ENCODE measurements around the gene RGS9. TPM values are rescaled to one million over a fixed set of nuclear protein-coding genes. Genes with fewer than 3 reads are reported as not detected.

RGS9 gene
- total RNA-seq, 1 experiment from 2014 or later, result 1.8 TPM

DNA sequence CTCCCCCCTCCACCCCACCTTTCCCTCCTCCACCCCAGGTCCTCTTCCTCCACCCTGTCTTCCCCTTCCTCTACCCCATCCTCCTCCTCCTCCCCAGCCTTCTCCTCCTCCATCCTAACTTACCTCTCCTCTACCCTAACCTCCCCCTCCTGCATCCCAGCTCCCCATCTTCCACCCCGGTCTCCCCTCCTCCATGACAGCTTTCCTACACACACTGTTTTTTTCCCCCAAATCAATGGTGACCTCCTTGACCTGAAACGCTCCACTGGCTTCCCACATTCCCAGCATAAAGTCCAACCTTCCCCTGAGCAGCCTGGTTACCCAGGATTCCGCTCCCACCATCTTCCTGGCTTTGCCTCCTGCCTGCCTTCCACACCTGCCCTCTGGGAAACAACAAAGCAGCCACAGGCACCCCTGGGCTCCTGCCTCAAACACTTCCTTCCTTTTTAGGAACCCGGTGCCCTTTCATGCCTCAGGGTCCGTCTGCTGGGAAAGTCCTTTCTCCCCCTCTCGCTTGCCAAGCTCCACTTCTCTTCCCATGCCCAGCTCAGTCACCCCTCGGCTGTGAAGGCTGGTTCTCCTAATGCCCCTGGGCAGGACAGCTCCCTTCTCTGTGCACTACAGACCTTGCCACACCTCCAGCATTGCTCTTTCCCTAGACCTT lies 2.1 kb downstream of the RGS9 start:
- no peaks in the 10 kb centered on the region for H3K9me3 ChIP-seq (ENCODE audit: low read depth, low read length, poor library complexity, severe bottlenecking)
- H3K27me3 ChIP-seq (replicated peaks; ENCODE audit: insufficient read depth, low read depth, low read length, poor library complexity), result peaks cover 26% of the 10 kb centered on the region
- POLR2A ChIA-PET (ENCODE audit: low non-redundant PET), result interaction anchor here (0.7 kb wide), 1 partner anchor 115 kb away, joined by 6 read pairs; no protein-coding TSS in a partner anchor
- no peak overlapping the region for H3K27ac ChIP-seq (ENCODE audit: low read depth, low read length, poor library complexity, severe bottlenecking)
- H3K36me3 ChIP-seq (ENCODE audit: insufficient read depth, low read length, poor library complexity, severe bottlenecking), result no peaks in the 10 kb centered on the region
- intact Hi-C loops (cut with micrococcal nuclease; ENCODE audit: unreplicated experiment), result loop anchor here (5.0 kb wide), 1 partner anchor 58 kb away; no protein-coding TSS in a partner anchor
- CTCF ChIA-PET, result no interaction called here
- no peak overlapping the region for H3K4me3 ChIP-seq (ENCODE audit: low read depth, low read length, poor library complexity, severe bottlenecking)
- DNase-seq (ENCODE audit: low spot score), result no peak
- no peak for TF ChIP-seq CTCF (conservative IDR thresholded peaks at IDR 0.05; ENCODE audit: low read depth, low read length)
- TF ChIP-seq EZH2 (IDR thresholded peaks at IDR 0.05; ENCODE audit: borderline replicate concordance, low read depth, low read length, poor library complexity, severe bottlenecking), result no peak
- H3K4me1 ChIP-seq (ENCODE audit: insufficient read depth, low read length, poor library complexity, severe bottlenecking), result no peaks in the 10 kb centered on the region
- BruUV-seq (replicated peaks), result no TSS peak

DNA sequence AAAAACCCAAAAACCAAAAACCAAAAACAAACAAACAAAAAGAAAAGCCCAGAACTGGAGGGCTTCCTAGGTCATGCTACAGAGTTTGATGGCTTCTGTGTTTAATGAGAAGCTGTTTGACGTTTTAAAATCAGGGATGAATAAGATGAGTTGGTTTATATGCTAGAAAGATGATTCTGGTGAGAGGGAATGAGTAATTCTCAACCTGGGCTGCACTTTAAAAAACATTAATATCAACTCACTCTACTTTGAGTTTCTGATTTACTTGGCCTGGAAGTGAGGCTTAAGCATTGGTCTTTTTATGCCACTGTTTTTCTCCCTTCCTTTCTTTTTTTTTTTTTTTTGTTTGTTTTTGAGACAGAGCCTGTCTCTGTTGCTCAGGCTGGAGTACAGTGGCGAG lies 5.1 kb downstream of the RGS9 start:
- H3K27me3 ChIP-seq (replicated peaks; ENCODE audit: insufficient read depth, low read depth, low read length, poor library complexity), result peaks cover 26% of the 10 kb centered on the region
- no peaks in the 10 kb centered on the region for H3K9me3 ChIP-seq (ENCODE audit: low read depth, low read length, poor library complexity, severe bottlenecking)
- no peak for DNase-seq (ENCODE audit: low spot score)
- ChIA-PET POLR2A (ENCODE audit: low non-redundant PET) (no interaction called here), CTCF (no interaction called here)
- no TSS peak for BruUV-seq (replicated peaks)
- no peaks in the 10 kb centered on the region for H3K36me3 ChIP-seq (ENCODE audit: insufficient read depth, low read length, poor library complexity, severe bottlenecking)
- intact Hi-C loops (cut with micrococcal nuclease; ENCODE audit: unreplicated experiment), result no loop called here
- no peak overlapping the region for H3K27ac ChIP-seq (ENCODE audit: low read depth, low read length, poor library complexity, severe bottlenecking)
- no peaks in the 10 kb centered on the region for H3K4me1 ChIP-seq (ENCODE audit: insufficient read depth, low read length, poor library complexity, severe bottlenecking)
- TF ChIP-seq EZH2 (IDR thresholded peaks at IDR 0.05; ENCODE audit: borderline replicate concordance, low read depth, low read length, poor library complexity, severe bottlenecking), result no peak
- no peak for TF ChIP-seq CTCF (conservative IDR thresholded peaks at IDR 0.05; ENCODE audit: low read depth, low read length)
- no peak overlapping the region for H3K4me3 ChIP-seq (ENCODE audit: low read depth, low read length, poor library complexity, severe bottlenecking)

- Histone ChIP-seq H3K36me3 (ENCODE audit: insufficient read depth, low read length, poor library complexity, severe bottlenecking) (no peaks in the 10 kb centered on the region), H3K27me3 (replicated peaks; ENCODE audit: insufficient read depth, low read depth, low read length, poor library complexity) (peaks cover 10% of the 10 kb centered on the region), H3K9me3 (ENCODE audit: low read depth, low read length, poor library complexity, severe bottlenecking) (no peaks in the 10 kb centered on the region), H3K4me3 (ENCODE audit: low read depth, low read length, poor library complexity, severe bottlenecking) (no peak overlapping the region), H3K27ac (ENCODE audit: low read depth, low read length, poor library complexity, severe bottlenecking) (no peak overlapping the region), H3K4me1 (ENCODE audit: insufficient read depth, low read length, poor library complexity, severe bottlenecking) (no peaks in the 10 kb centered on the region)
- CTCF ChIA-PET, result interaction anchor here (0.6 kb wide), 2 partner anchors 41 to 182 kb away, joined by 4 to 14 read pairs; no protein-coding TSS in a partner anchor
- TF ChIP-seq CTCF (conservative IDR thresholded peaks at IDR 0.05; ENCODE audit: low read depth, low read length) (no peak), EZH2 (IDR thresholded peaks at IDR 0.05; ENCODE audit: borderline replicate concordance, low read depth, low read length, poor library complexity, severe bottlenecking) (no peak)
- no TSS peak for BruUV-seq (replicated peaks)
- peak; percentile 18 for DNase-seq (ENCODE audit: low spot score)
- POLR2A ChIA-PET (ENCODE audit: low non-redundant PET), result no interaction called here
- intact Hi-C loops (cut with micrococcal nuclease; ENCODE audit: unreplicated experiment), result no loop called here
Observed at GRCh38 chr17:65143889-65144604, 6.9 kb downstream of the RGS9 start.
